ENCODE data around the gene DOCK2.
"Not testable (repeated sequence)": the region's sequence is repeated elsewhere in the genome, so short reads cannot be mapped to it uniquely, and the experiment has no call there.

DOCK2 gene

GRCh38 chr5:169789417-169789940 is 152.4 kb downstream of the DOCK2 start:
- DNase-seq (ENCODE audit: low spot score): no peak

- DNase-seq (ENCODE audit: low spot score): no peak
Measured at GRCh38 chr5:169791251-169791650, 154.2 kb downstream of the DOCK2 start.

- no peak for DNase-seq (ENCODE audit: low spot score)
Measured at GRCh38 chr5:169795338-169795737, 158.3 kb downstream of the DOCK2 start.

GRCh38 chr5:169796731-169797130 is 159.7 kb downstream of the DOCK2 start:
- no peak for DNase-seq (ENCODE audit: low spot score)

- DNase-seq (ENCODE audit: low spot score): no peak
Measured at GRCh38 chr5:169797577-169797976, 160.5 kb downstream of the DOCK2 start.

- DNase-seq (ENCODE audit: low spot score): no peak
Measured at GRCh38 chr5:169798438-169798837, 161.4 kb downstream of the DOCK2 start.

- DNase-seq (ENCODE audit: low spot score): no peak
Measured at GRCh38 chr5:169798906-169799660, 162.0 kb downstream of the DOCK2 start.

GRCh38 chr5:169801324-169801777 is 164.3 kb downstream of the DOCK2 start:
- DNase-seq (ENCODE audit: low spot score): peak; percentile 49

- no peak for DNase-seq (ENCODE audit: low spot score)
Measured at GRCh38 chr5:169801781-169802180, 164.7 kb downstream of the DOCK2 start.

- DNase-seq (ENCODE audit: low spot score): peak; percentile 90
Measured at GRCh38 chr5:169803077-169803981, 166.3 kb downstream of the DOCK2 start.

GRCh38 chr5:169804861-169805260 is 167.8 kb downstream of the DOCK2 start:
- DNase-seq (ENCODE audit: low spot score): no peak

GRCh38 chr5:169805527-169805934 is 168.5 kb downstream of the DOCK2 start:
- no peak for DNase-seq (ENCODE audit: low spot score)

GRCh38 chr5:169805937-169806700 is 169.0 kb downstream of the DOCK2 start:
- DNase-seq (ENCODE audit: low spot score): no peak

GRCh38 chr5:169808118-169808581 is 171.1 kb downstream of the DOCK2 start:
- no peak for DNase-seq (ENCODE audit: low spot score)

GRCh38 chr5:169808880-169809279 is 171.8 kb downstream of the DOCK2 start:
- not testable (repeated sequence) for DNase-seq (ENCODE audit: low spot score)

- DNase-seq (ENCODE audit: low spot score): no peak
Measured at GRCh38 chr5:169809281-169809680, 172.2 kb downstream of the DOCK2 start.

- DNase-seq (ENCODE audit: low spot score): no peak
Measured at GRCh38 chr5:169810524-169810923, 173.4 kb downstream of the DOCK2 start.

- DNase-seq (ENCODE audit: low spot score): no peak
Measured at GRCh38 chr5:169811023-169811422, 173.9 kb downstream of the DOCK2 start.

- DNase-seq (ENCODE audit: low spot score): no peak
Measured at GRCh38 chr5:169811680-169812079, 174.6 kb downstream of the DOCK2 start.

GRCh38 chr5:169812786-169813185 is 175.7 kb downstream of the DOCK2 start:
- no peak for DNase-seq (ENCODE audit: low spot score)

GRCh38 chr5:169814045-169814444 is 177.0 kb downstream of the DOCK2 start:
- no peak for DNase-seq (ENCODE audit: low spot score)

- DNase-seq (ENCODE audit: low spot score): no peak
Measured at GRCh38 chr5:169814522-169814921, 177.4 kb downstream of the DOCK2 start.
